Left ventricle myocardium inferior (tissue), 1 donor: ENCODE results near the gene MELK. TPM values are rescaled to one million over a fixed set of nuclear protein-coding genes. Genes with fewer than 3 reads are reported as not detected.
"Not testable (repeated sequence)": the region's sequence is repeated elsewhere in the genome, so short reads cannot be mapped to it uniquely, and the experiment has no call there.

ENCODE experiments used
- DNase-seq: peaks from one replicate; pipeline ENCODE4 v3.0.0-alpha.2; 2020
- H3K27ac ChIP-seq: fragments of 200-600 bp; replicated peaks from 2 replicates; pipeline ENCODE4 v1.8.0; 2021
- H3K27me3 ChIP-seq: fragments of 200-600 bp; 2 replicates; pipeline ENCODE4 v1.8.0; 2021; ENCODE audit warnings: low read depth
- H3K36me3 ChIP-seq: fragments of 200-600 bp; 2 replicates; pipeline ENCODE4 v1.8.0; 2021
- H3K4me1 ChIP-seq: fragments of 200-600 bp; 2 replicates; pipeline ENCODE4 v1.8.0; 2021
- H3K4me3 ChIP-seq: fragments of 200-600 bp; 2 replicates; pipeline ENCODE4 v1.8.0; 2021; ENCODE audit warnings: mild to moderate bottlenecking, moderate library complexity
- H3K9me3 ChIP-seq: fragments of 200-600 bp; replicated peaks from 2 replicates; pipeline ENCODE4 v1.8.0; 2021
- CTCF ChIP-seq: fragments of 200-600 bp; IDR thresholded peaks from 2 replicates; pipeline ENCODE4 v1.8.0; 2021; ENCODE audit warnings: antibody characterized with exemption, mild to moderate bottlenecking, borderline replicate concordance
- intact Hi-C: fragments of 100-400 bp; cut with micrococcal nuclease; formaldehyde crosslinking; loops from one replicate; pipeline ENCODE4 v1.11.0; 2022
- long read RNA-seq: library from polyadenylated mRNA; unstranded; transcript quantifications from one replicate; pipeline ENCODE4 v2.0.0, GENCODE V29; 2021
- total RNA-seq: library from RNA; stranded (reverse); fragmentation: NEBNext Ultra II Directional; extraction: Animal tissue kit (Norgen Biotek cat#: 25700); gene quantifications from one replicate; pipeline ENCODE4 v1.2.1, GENCODE V29; 2021
- donor health status: DM: no; HTN: yes; CAD: no; lungs with severe emphysema.

MELK gene
- 0.27 TPM for total RNA-seq
- long read RNA-seq, partial matches to known transcripts: 0 of 2 reads
- long read RNA-seq, other reads (novel, unspliced or antisense): 0 of 2 reads

GRCh38 chr9:36572515-36573418 is at the start of gene MELK:
Gene MELK (plus strand): TSS chr9:36572895. CDS start chr9:36581682, 8,787 bp downstream.
- peak within 1 kb of the TSS; percentile 85 for H3K4me3 ChIP-seq
- intact Hi-C loops: no loop called here
- peak within 1 kb of the TSS; percentile 66 for H3K27ac ChIP-seq
- TF ChIP-seq CTCF: no peak
- H3K36me3 ChIP-seq: no peaks in the 10 kb centered on the region
- H3K27me3 ChIP-seq: peaks cover 6% of the 10 kb centered on the region
- peak; percentile 79 for DNase-seq
- peaks cover 22% of the 10 kb centered on the region for H3K4me1 ChIP-seq
- H3K9me3 ChIP-seq: no peaks in the 10 kb centered on the region

- Histone ChIP-seq H3K27ac (no peak overlapping the region), H3K27me3 (peaks cover 6% of the 10 kb centered on the region), H3K9me3 (no peaks in the 10 kb centered on the region), H3K36me3 (no peaks in the 10 kb centered on the region), H3K4me1 (no peaks in the 10 kb centered on the region), H3K4me3 (no peak overlapping the region)
- no peak for TF ChIP-seq CTCF
- intact Hi-C loops: no loop called here
- DNase-seq: no peak
Observed at GRCh38 chr9:36530224-36530623, 42.5 kb upstream of the MELK start.

GRCh38 chr9:36532353-36532752 is 40.3 kb upstream of the MELK start:
- Histone ChIP-seq H3K36me3 (no peaks in the 10 kb centered on the region), H3K27me3 (peaks cover 6% of the 10 kb centered on the region), H3K4me1 (no peaks in the 10 kb centered on the region), H3K9me3 (no peaks in the 10 kb centered on the region), H3K27ac (no peak overlapping the region), H3K4me3 (no peak overlapping the region)
- DNase-seq: no peak
- no peak for TF ChIP-seq CTCF
- intact Hi-C loops: no loop called here

GRCh38 chr9:36533726-36534125 is 39.0 kb upstream of the MELK start:
- H3K27me3 ChIP-seq, H3K36me3 ChIP-seq, H3K4me1 ChIP-seq, H3K9me3 ChIP-seq, H3K27ac ChIP-seq, H3K4me3 ChIP-seq, DNase-seq, intact Hi-C loops: not testable (repeated sequence)

- H3K9me3 ChIP-seq: no peaks in the 10 kb centered on the region
- no peaks in the 10 kb centered on the region for H3K4me1 ChIP-seq
- no peak overlapping the region for H3K27ac ChIP-seq
- no peak for TF ChIP-seq CTCF
- H3K4me3 ChIP-seq: no peak overlapping the region
- intact Hi-C loops: no loop called here
- DNase-seq: no peak
- H3K36me3 ChIP-seq: no peaks in the 10 kb centered on the region
- H3K27me3 ChIP-seq: peaks cover 6% of the 10 kb centered on the region
Observed at GRCh38 chr9:36535107-36535506, 37.6 kb upstream of the MELK start.

GRCh38 chr9:36537861-36538260 is 34.8 kb upstream of the MELK start:
- H3K36me3 ChIP-seq: no peaks in the 10 kb centered on the region
- no peaks in the 10 kb centered on the region for H3K9me3 ChIP-seq
- H3K4me3 ChIP-seq: no peak overlapping the region

More at GRCh38 chr9:36537861-36538260, 34.8 kb upstream of the MELK start:
- Histone ChIP-seq H3K4me1 (no peaks in the 10 kb centered on the region), H3K27ac (no peak overlapping the region), H3K27me3 (peaks cover 6% of the 10 kb centered on the region)
- DNase-seq: no peak
- TF ChIP-seq CTCF: no peak
- intact Hi-C loops: no loop called here
